ENCODE results near the gene PPM1F.

Gene PPM1F

GRCh38 chr22:21964234-21964633 lies 11.6 kb upstream of the PPM1F start:
- H3K36me3 ChIP-seq: peaks cover 96 to 100% (median 100%) of the 10 kb centered on the region in 11 experiments
- H3K4me2 ChIP-seq: no peak overlapping the region
- TF ChIP-seq Cebpa-rat (IDR thresholded peaks at IDR 0.05): no peak

GRCh38 chr22:21963790-21964211 lies 11.2 kb upstream of the PPM1F start:
- Histone ChIP-seq H3K4me1 (no peaks in the 10 kb centered on the region; a peak in 3 of 20 replicates), H3K9me3 (replicated peaks in 1 of 11) (no peaks in the 10 kb centered on the region), H3K27ac (no peak overlapping the region), H4K20me1 (peaks cover 0 to 64% (median 9%) of the 10 kb centered on the region in 11 experiments; a peak in 9 of 22 replicates), H3K4me2 (no peak overlapping the region), H3K27me3 (no peaks in the 10 kb centered on the region), H3K9ac (no peak overlapping the region), H3K4me3 (no peak overlapping the region), H3K36me3 (peaks cover 98 to 100% (median 100%) of the 10 kb centered on the region in 11 experiments)
- no peak for TF ChIP-seq Cebpa-rat (IDR thresholded peaks at IDR 0.05)

More at GRCh38 chr22:21964234-21964633, 11.6 kb upstream of the PPM1F start:
- H3K27me3 ChIP-seq: no peaks in the 10 kb centered on the region
- peaks cover 0 to 59% (median 9%) of the 10 kb centered on the region in 11 experiments; a peak in 9 of 22 replicates for H4K20me1 ChIP-seq
- H3K9ac ChIP-seq: no peak overlapping the region
- H3K4me3 ChIP-seq: no peak overlapping the region
- no peaks in the 10 kb centered on the region; a peak in 3 of 20 replicates for H3K4me1 ChIP-seq
- no peaks in the 10 kb centered on the region for H3K9me3 ChIP-seq (replicated peaks in 1 of 11)
- H3K27ac ChIP-seq: no peak overlapping the region

- no peaks in the 10 kb centered on the region for H3K9me3 ChIP-seq (replicated peaks in 1 of 11)
- H3K4me2 ChIP-seq: no peak overlapping the region
- no peak for TF ChIP-seq Cebpa-rat (IDR thresholded peaks at IDR 0.05)
- peaks cover 98 to 100% (median 100%) of the 10 kb centered on the region in 11 experiments for H3K36me3 ChIP-seq
- H3K27ac ChIP-seq: no peak overlapping the region
- no peaks in the 10 kb centered on the region for H3K27me3 ChIP-seq
- no peak overlapping the region for H3K9ac ChIP-seq
- H3K4me1 ChIP-seq: no peaks in the 10 kb centered on the region; a peak in 3 of 20 replicates
- H4K20me1 ChIP-seq: peaks cover 0 to 69% (median 9%) of the 10 kb centered on the region in 11 experiments; a peak in 9 of 22 replicates
- no peak overlapping the region for H3K4me3 ChIP-seq
Observed at GRCh38 chr22:21963286-21963685, 10.6 kb upstream of the PPM1F start.

GRCh38 chr22:21962655-21962949 lies 10.0 kb upstream of the PPM1F start:
- peaks cover 0 to 62% (median 9%) of the 10 kb centered on the region in 11 experiments; a peak in 9 of 22 replicates for H4K20me1 ChIP-seq
- no peak overlapping the region for H3K4me3 ChIP-seq
- no peak for TF ChIP-seq Cebpa-rat (IDR thresholded peaks at IDR 0.05)
- no peak overlapping the region for H3K9ac ChIP-seq
- H3K27me3 ChIP-seq: no peaks in the 10 kb centered on the region
- peaks cover 92 to 99% (median 95%) of the 10 kb centered on the region in 11 experiments for H3K36me3 ChIP-seq
- H3K9me3 ChIP-seq (replicated peaks in 1 of 11): no peaks in the 10 kb centered on the region
- H3K4me1 ChIP-seq: no peaks in the 10 kb centered on the region; a peak in 3 of 20 replicates
- no peak overlapping the region for H3K27ac ChIP-seq
- no peak overlapping the region for H3K4me2 ChIP-seq

- no peak overlapping the region for H3K4me3 ChIP-seq
- H3K4me1 ChIP-seq: no peaks in the 10 kb centered on the region; a peak in 3 of 20 replicates
- peaks cover 87 to 94% (median 90%) of the 10 kb centered on the region in 11 experiments for H3K36me3 ChIP-seq
Observed at GRCh38 chr22:21961886-21962654, 9.4 kb upstream of the PPM1F start.

GRCh38 chr22:21961127-21961867 lies 8.6 kb upstream of the PPM1F start:
- Histone ChIP-seq H3K4me2 (no peak overlapping the region), H3K9me3 (replicated peaks in 1 of 11) (no peaks in the 10 kb centered on the region), H3K27ac (no peak overlapping the region), H4K20me1 (peaks cover 0 to 52% (median 9%) of the 10 kb centered on the region in 11 experiments; a peak in 9 of 22 replicates), H3K36me3 (peaks cover 79 to 86% (median 82%) of the 10 kb centered on the region in 11 experiments), H3K27me3 (no peaks in the 10 kb centered on the region), H3K4me3 (no peak overlapping the region), H3K4me1 (no peaks in the 10 kb centered on the region; a peak in 3 of 20 replicates), H3K9ac (0 out of 22 replicates have a peak overlapping the region, but pooled peaks of 2 of the 11 experiments have one; percentile 9 to 17)
- TF ChIP-seq Cebpa-rat (IDR thresholded peaks at IDR 0.05): no peak

More at GRCh38 chr22:21961886-21962654, 9.4 kb upstream of the PPM1F start:
- H3K27me3 ChIP-seq: no peaks in the 10 kb centered on the region
- H4K20me1 ChIP-seq: peaks cover 0 to 58% (median 9%) of the 10 kb centered on the region in 11 experiments; a peak in 9 of 22 replicates
- H3K9me3 ChIP-seq (replicated peaks in 1 of 11): no peaks in the 10 kb centered on the region
- no peak overlapping the region for H3K27ac ChIP-seq
- H3K9ac ChIP-seq: no peak overlapping the region
- no peak overlapping the region for H3K4me2 ChIP-seq
- no peak for TF ChIP-seq Cebpa-rat (IDR thresholded peaks at IDR 0.05)

GRCh38 chr22:21960200-21961126 lies 7.8 kb upstream of the PPM1F start:
- Histone ChIP-seq H3K9me3 (replicated peaks in 1 of 11) (no peaks in the 10 kb centered on the region), H3K36me3 (peaks cover 72 to 77% (median 73%) of the 10 kb centered on the region in 11 experiments), H3K4me1 (no peaks in the 10 kb centered on the region; a peak in 3 of 20 replicates), H3K27me3 (no peaks in the 10 kb centered on the region), H3K4me3 (no peak overlapping the region), H3K27ac (no peak overlapping the region), H3K4me2 (no peak overlapping the region), H3K9ac (0 out of 22 replicates have a peak overlapping the region, but pooled peaks of 2 of the 11 experiments have one; percentile 9 to 26), H4K20me1 (peaks cover 0 to 51% (median 9%) of the 10 kb centered on the region in 11 experiments; a peak in 9 of 22 replicates)
- TF ChIP-seq Cebpa-rat (IDR thresholded peaks at IDR 0.05): no peak

- 0 out of 22 replicates have a peak overlapping the region, but pooled peaks of 1 of the 11 experiments have one; percentile 26 for H3K9ac ChIP-seq
- no peaks in the 10 kb centered on the region for H3K27me3 ChIP-seq
- H3K4me2 ChIP-seq: no peak overlapping the region
- H3K9me3 ChIP-seq (replicated peaks in 1 of 11): no peaks in the 10 kb centered on the region
- TF ChIP-seq Cebpa-rat (IDR thresholded peaks at IDR 0.05): no peak
- peaks cover 62 to 68% (median 64%) of the 10 kb centered on the region in 11 experiments for H3K36me3 ChIP-seq
- no peak overlapping the region for H3K4me3 ChIP-seq
- H4K20me1 ChIP-seq: peaks cover 0 to 51% (median 9%) of the 10 kb centered on the region in 11 experiments; a peak in 9 of 22 replicates
- no peaks in the 10 kb centered on the region; a peak in 3 of 20 replicates for H3K4me1 ChIP-seq
- H3K27ac ChIP-seq: no peak overlapping the region
Observed at GRCh38 chr22:21959274-21960074, 6.8 kb upstream of the PPM1F start.
